ENCODE results near the gene TTC34.

TTC34 gene, protein sequence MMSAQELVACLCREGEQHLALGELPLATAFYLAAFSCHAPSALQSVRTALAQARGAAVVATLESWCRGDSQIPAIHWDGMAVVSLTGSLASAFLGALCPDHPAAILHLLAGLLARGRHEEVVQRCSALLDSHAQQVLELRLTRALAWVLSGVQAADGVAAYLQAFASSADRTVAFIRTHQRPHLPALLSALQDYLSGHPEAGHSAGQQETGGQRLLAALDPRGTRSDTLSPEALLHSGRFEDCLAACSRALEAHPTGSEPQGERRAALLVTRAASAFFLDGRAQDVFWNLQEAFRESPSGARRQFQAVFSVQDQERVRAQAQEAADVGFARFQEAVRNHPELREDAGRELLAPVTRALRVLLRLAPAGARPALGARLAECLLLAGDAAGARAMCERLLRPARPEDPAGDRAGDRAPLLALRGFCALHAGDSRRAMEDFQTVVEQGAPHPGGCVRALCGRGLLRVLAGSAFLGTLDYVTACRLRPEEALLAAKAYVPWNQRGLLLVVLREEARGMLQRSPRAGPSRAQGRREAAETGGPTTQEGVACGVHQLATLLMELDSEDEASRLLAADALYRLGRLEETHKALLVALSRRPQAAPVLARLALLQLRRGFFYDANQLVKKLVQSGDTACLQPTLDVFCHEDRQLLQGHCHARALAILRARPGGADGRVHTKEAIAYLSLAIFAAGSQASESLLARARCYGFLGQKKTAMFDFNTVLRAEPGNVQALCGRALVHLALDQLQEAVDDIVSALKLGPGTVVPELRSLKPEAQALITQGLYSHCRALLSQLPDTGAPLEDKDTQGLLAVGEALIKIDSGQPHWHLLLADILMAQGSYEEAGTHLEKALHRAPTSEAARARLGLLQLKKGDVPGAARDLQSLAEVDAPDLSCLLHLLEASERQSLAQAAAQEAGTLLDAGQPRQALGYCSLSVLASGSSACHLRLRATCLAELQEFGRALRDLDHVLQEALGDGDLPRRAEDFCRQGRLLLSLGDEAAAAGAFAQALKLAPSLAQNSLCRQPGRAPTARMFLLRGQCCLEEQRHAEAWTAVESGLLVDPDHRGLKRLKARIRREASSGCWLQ

DNA sequence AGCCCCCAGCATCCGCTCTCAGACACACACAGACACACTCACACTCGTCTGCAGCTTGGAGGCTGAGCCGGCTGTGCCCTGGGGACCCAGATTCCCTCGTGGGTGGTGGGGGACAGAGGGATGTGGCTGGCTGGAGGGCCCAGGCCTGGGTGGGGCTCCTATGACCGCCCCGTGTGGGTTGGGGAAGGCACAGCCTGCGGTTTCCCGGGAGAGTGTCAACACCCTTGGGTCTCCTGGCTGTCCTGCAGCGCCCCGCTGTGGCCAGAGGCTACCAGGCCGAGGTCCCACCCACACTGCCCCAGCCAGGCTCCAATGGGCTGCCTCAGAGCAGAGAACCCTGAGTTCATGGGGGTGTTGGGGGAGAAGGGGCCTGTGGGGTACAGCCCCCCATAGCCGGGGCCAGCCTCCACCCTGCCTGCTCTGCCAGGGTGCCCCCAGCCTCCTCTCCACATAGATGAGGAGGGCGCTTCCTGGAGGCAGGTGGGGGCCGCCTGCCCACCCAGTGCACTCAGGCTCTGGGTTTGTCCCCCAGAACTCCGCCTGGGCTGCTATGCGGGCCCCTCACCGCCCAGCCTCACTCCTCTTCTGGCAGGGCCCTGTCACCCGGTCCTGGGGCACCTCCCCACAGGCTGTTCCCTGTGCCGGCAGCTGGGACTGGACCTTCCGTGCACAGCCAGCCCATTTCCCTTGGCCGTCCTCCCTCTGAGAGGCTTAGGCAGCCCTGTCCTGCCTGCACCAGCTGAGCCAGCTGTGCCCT lies at the start of gene TTC34:
TSS of gene TTC34 (minus strand) at position 159 of the 757 bp plus-strand sequence. CDS start 866 bp downstream, outside the sequence.
- Histone ChIP-seq H4K20me1 (ENCODE audit: low read depth, low read length) (no peaks in the 10 kb centered on the region), H3F3A (ENCODE audit: insufficient read depth) (no peaks in the 10 kb centered on the region), H3K9ac (ENCODE audit: low read length) (no peak within 1 kb of the TSS), H3K9me2 (replicated peaks; ENCODE audit: insufficient read depth, low read length) (no peaks in the 10 kb centered on the region), H3K79me2 (ENCODE audit: insufficient read depth, low read length) (no peaks in the 10 kb centered on the region), H2AFZ (ENCODE audit: low read depth, low read length, severe bottlenecking) (no peak within 1 kb of the TSS), H3K27me3 (ENCODE audit: low read length) (no peaks in the 10 kb centered on the region), H3K4me2 (ENCODE audit: low read depth, low read length, poor library complexity, severe bottlenecking) (no peak within 1 kb of the TSS), H3K36me3 (ENCODE audit: low read length) (no peaks in the 10 kb centered on the region), H3K9me3 (ENCODE audit: insufficient read depth, low read length) (no peaks in the 10 kb centered on the region), H3K4me3 (ENCODE audit: insufficient read depth, low read length, poor library complexity, severe bottlenecking) (no peak within 1 kb of the TSS), H3K27ac (ENCODE audit: low read depth, low read length) (no peak within 1 kb of the TSS)
- no peak for TF ChIP-seq EZH2phosphoT487 (conservative IDR thresholded peaks at IDR 0.05; ENCODE audit: low read length)
- TF ChIP-seq, protein P1, sequence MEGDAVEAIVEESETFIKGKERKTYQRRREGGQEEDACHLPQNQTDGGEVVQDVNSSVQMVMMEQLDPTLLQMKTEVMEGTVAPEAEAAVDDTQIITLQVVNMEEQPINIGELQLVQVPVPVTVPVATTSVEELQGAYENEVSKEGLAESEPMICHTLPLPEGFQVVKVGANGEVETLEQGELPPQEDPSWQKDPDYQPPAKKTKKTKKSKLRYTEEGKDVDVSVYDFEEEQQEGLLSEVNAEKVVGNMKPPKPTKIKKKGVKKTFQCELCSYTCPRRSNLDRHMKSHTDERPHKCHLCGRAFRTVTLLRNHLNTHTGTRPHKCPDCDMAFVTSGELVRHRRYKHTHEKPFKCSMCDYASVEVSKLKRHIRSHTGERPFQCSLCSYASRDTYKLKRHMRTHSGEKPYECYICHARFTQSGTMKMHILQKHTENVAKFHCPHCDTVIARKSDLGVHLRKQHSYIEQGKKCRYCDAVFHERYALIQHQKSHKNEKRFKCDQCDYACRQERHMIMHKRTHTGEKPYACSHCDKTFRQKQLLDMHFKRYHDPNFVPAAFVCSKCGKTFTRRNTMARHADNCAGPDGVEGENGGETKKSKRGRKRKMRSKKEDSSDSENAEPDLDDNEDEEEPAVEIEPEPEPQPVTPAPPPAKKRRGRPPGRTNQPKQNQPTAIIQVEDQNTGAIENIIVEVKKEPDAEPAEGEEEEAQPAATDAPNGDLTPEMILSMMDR (IDR thresholded peaks at IDR 0.05; ENCODE audit: insufficient read depth, low read length, poor library complexity, severe bottlenecking): peak; percentile 16

DNA sequence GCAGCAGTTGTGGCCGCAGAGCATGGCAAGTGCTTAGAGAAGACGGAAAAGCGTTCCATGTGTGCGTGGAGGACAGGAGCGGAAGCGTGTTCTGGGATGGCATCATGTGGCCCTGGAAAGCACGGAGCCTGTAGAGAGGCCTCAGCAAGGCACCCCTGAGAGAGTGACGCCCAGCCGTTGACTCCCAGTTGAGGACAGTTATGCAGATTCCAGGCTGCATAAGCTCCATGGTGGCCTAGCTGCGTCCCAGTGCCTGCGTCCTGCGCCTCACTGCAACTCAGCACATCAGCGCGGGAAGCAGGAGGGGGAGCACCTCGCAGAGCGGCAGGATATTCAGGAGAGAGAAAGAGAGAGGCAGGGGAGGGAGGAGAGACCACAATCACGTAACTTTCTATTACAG lies 49.0 kb upstream of the TTC34 start:
- Histone ChIP-seq H3K9me2 (replicated peaks; ENCODE audit: insufficient read depth, low read length) (no peaks in the 10 kb centered on the region), H3K79me2 (ENCODE audit: insufficient read depth, low read length) (no peaks in the 10 kb centered on the region), H3F3A (ENCODE audit: insufficient read depth) (no peaks in the 10 kb centered on the region), H3K27me3 (ENCODE audit: low read length) (no peaks in the 10 kb centered on the region), H3K36me3 (ENCODE audit: low read length) (no peaks in the 10 kb centered on the region), H3K27ac (ENCODE audit: low read depth, low read length) (no peak overlapping the region), H3K9ac (ENCODE audit: low read length) (no peak overlapping the region), H2AFZ (ENCODE audit: low read depth, low read length, severe bottlenecking) (no peak overlapping the region), H3K4me2 (ENCODE audit: low read depth, low read length, poor library complexity, severe bottlenecking) (no peak overlapping the region), H3K9me3 (ENCODE audit: insufficient read depth, low read length) (no peaks in the 10 kb centered on the region), H4K20me1 (ENCODE audit: low read depth, low read length) (no peaks in the 10 kb centered on the region), H3K4me3 (ENCODE audit: insufficient read depth, low read length, poor library complexity, severe bottlenecking) (no peak overlapping the region)
- TF ChIP-seq, protein P1 (IDR thresholded peaks at IDR 0.05; ENCODE audit: insufficient read depth, low read length, poor library complexity, severe bottlenecking): no peak
- no peak for TF ChIP-seq EZH2phosphoT487 (conservative IDR thresholded peaks at IDR 0.05; ENCODE audit: low read length)

DNA sequence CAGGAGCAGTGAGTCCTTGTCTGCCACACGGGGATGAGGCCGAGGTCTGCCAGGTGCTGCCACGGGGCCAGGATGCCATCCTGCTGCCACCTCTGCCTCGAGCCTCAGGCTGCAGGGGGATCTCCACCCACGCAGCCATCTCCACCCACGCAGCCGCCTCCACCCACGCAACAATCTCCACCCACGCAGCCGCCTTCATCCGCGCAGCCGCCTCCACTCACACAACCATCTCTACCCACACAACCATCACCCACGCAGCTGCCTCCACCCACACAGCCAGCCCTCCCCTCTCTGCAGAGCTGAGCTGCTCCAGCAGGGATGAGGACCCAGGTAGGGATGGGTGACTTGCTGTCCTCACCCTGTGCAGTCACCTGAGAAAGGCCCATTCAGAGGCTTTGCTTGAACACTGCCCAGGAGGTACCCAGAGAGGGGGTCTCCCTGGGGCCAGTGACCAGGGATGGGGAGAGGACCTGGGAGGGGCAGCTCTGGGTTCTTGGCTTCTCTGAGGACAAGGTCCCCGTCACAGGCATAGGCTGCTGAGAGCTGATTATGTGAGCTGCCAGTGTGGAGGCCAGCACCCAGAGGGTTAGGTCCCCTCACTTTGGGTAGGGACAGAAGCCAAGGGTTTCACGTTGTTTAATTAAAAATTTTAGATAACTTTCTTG lies 46.6 kb upstream of the TTC34 start:
- H3K36me3 ChIP-seq (ENCODE audit: low read length): no peaks in the 10 kb centered on the region
- no peaks in the 10 kb centered on the region for H3K27me3 ChIP-seq (ENCODE audit: low read length)
- H3K4me3 ChIP-seq (ENCODE audit: insufficient read depth, low read length, poor library complexity, severe bottlenecking): no peak overlapping the region
- TF ChIP-seq EZH2phosphoT487 (conservative IDR thresholded peaks at IDR 0.05; ENCODE audit: low read length): no peak
- TF ChIP-seq, protein P1 (IDR thresholded peaks at IDR 0.05; ENCODE audit: insufficient read depth, low read length, poor library complexity, severe bottlenecking): no peak
- H2AFZ ChIP-seq (ENCODE audit: low read depth, low read length, severe bottlenecking): no peak overlapping the region
- no peak overlapping the region for H3K9ac ChIP-seq (ENCODE audit: low read length)
- no peak overlapping the region for H3K4me2 ChIP-seq (ENCODE audit: low read depth, low read length, poor library complexity, severe bottlenecking)
- no peak overlapping the region for H3K27ac ChIP-seq (ENCODE audit: low read depth, low read length)
- H4K20me1 ChIP-seq (ENCODE audit: low read depth, low read length): no peaks in the 10 kb centered on the region
- H3F3A ChIP-seq (ENCODE audit: insufficient read depth): no peaks in the 10 kb centered on the region
- no peaks in the 10 kb centered on the region for H3K79me2 ChIP-seq (ENCODE audit: insufficient read depth, low read length)
- H3K9me2 ChIP-seq (replicated peaks; ENCODE audit: insufficient read depth, low read length): no peaks in the 10 kb centered on the region
- H3K9me3 ChIP-seq (ENCODE audit: insufficient read depth, low read length): no peaks in the 10 kb centered on the region

Measured in SU-DHL-6 (cell line).